ENCODE data around the gene ZNF511. TPM values are rescaled to one million over a fixed set of nuclear protein-coding genes. Genes with fewer than 3 reads are reported as not detected.

ZNF511 gene
- total RNA-seq, 6 donors from 2014 or later: 12.6 to 44.2 (median 33.0) TPM

DNA sequence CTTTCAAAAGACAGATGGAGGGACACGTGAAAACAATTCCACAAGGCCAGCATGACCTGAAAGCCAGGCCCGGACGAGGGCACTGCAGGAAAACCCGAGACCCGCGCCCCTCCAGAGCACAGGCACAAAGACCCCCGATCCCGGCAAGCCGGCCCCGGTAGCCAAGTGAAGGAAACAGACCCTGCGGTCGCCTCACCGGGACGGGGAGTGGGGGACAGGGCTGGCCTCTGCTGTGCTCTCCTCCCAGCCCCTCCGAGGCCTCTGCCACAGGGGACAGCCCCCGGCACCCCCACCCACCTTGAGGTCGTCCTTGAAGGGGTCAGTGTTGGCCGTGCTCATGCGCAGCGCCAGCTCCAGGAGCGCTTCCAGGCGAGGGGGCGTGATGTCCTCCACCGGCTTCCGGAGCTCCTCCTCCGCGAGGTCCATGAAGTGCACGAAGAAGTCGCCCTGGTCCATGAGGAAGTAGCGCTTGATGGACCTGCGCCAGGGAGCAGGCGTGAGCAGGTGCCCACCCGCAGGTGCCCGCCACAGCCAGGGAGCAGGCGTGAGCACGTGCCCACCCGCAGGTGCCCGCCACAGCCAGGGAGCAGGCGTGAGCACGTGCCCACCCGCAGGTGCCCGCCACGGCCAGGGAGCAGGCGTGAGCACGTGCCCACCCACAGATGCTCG is 20.7 kb upstream of the ZNF511 start:
- peaks cover 27 to 88% (median 82%) of the 10 kb centered on the region in 4 donors for H3K36me3 ChIP-seq
- H3K4me3 ChIP-seq: no peak overlapping the region
- no peaks in the 10 kb centered on the region for H3K9me3 ChIP-seq
- H3K4me1 ChIP-seq: peaks cover 0 to 3% (median 0%) of the 10 kb centered on the region in 4 donors
- TF ChIP-seq EP300 (IDR thresholded peaks at IDR 0.05): no peak
- no peak for TF ChIP-seq POLR2AphosphoS5 (IDR thresholded peaks at IDR 0.05)
- no peak for TF ChIP-seq POLR2A (IDR thresholded peaks at IDR 0.05)
- TF ChIP-seq, protein P1, sequence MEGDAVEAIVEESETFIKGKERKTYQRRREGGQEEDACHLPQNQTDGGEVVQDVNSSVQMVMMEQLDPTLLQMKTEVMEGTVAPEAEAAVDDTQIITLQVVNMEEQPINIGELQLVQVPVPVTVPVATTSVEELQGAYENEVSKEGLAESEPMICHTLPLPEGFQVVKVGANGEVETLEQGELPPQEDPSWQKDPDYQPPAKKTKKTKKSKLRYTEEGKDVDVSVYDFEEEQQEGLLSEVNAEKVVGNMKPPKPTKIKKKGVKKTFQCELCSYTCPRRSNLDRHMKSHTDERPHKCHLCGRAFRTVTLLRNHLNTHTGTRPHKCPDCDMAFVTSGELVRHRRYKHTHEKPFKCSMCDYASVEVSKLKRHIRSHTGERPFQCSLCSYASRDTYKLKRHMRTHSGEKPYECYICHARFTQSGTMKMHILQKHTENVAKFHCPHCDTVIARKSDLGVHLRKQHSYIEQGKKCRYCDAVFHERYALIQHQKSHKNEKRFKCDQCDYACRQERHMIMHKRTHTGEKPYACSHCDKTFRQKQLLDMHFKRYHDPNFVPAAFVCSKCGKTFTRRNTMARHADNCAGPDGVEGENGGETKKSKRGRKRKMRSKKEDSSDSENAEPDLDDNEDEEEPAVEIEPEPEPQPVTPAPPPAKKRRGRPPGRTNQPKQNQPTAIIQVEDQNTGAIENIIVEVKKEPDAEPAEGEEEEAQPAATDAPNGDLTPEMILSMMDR (IDR thresholded peaks at IDR 0.05): no peak
- peak in 1 of 2 donors; percentile 66 for DNase-seq
- H3K27me3 ChIP-seq: no peaks in the 10 kb centered on the region
- ATAC-seq (ENCODE audit: low FRiP score in 2 of 2): peak in 1 of 2 donors; percentile 32
- no peak overlapping the region for H3K27ac ChIP-seq
- WGBS, 2 donors: 93 to 95% methylated on average over 10 to 46 of the region's 46 CpGs

DNA sequence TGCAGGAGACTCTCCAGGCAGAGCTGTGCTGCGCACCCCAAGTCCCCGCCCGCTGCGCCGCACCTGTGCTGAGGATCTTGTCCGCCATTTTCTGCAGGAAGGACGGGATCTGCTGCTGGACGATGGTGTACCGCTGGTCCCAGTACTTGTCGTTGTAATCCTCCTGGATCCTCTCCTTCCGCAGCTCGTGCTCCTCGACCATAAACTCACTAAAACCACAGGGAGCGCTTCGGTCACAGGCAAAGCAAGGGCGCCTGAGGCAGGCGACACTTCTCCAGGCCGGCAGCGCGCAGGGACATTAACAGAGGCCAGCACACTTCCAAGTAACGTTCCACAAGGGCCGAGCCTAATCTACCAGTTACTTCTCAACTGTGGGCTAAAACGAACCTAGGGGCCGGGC is 19.0 kb upstream of the ZNF511 start:
- H3K27me3 ChIP-seq: no peaks in the 10 kb centered on the region
- no peak overlapping the region for H3K27ac ChIP-seq
- H3K4me1 ChIP-seq: peaks cover 0 to 11% (median 4%) of the 10 kb centered on the region in 4 donors
- DNase-seq (peak in 1 of 2 donors; percentile 64), ATAC-seq (ENCODE audit: low FRiP score in 2 of 2) (no peak)
- H3K36me3 ChIP-seq: peaks cover 19 to 88% (median 80%) of the 10 kb centered on the region in 4 donors
- H3K4me3 ChIP-seq: no peak overlapping the region
- H3K9me3 ChIP-seq: no peaks in the 10 kb centered on the region
- WGBS, 2 donors: 95 to 97% methylated on average over 20 to 24 of the region's 24 CpGs
- TF ChIP-seq EP300 (IDR thresholded peaks at IDR 0.05) (no peak), POLR2AphosphoS5 (IDR thresholded peaks at IDR 0.05) (no peak)

DNA sequence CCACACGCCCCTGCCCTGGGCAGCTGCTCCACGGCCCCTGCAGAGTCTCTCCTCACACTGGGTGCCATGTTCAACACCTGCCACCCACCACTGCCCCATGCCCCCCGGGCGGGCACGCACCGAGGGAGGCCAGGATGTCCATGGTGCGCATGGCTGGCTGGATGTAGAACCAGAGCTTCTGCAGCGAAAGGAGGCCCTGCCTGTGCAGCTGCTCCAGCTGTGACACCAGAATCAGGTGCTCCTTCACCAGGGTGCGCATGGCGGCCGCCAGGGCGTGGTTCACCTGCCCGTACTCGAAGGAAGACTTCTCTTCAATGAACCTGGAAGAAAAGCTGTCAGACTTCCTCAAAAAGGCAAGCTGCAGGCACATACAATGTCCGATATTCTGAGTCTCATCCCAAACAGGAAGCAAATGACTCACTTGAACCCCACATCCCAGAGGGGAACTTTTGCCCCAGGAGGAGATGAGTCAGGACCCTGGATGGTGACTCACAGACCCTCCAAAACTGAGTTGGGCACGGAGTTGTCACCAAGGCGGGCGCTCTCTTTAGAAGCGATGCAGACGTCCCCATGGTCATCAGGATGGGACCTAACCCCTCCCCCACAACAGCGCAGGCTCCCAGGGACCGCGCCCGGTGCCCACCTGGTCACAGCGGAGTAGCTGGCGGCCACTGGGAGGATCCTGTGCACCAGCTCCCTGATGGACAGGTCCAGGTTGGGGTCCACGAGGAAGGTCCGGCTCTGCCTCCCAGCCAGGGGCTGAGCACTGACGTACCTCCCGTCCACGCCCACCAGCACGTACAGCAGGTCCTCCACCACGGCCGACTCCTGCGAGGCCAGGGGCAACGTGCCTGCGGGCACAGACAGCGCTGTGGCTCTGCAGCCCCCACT is 15.6 kb upstream of the ZNF511 start:
- Histone ChIP-seq H3K4me3 (no peak overlapping the region), H3K27me3 (no peaks in the 10 kb centered on the region), H3K27ac (peak overlapping the region in 3 of 4 donors; percentile 48 to 88 (median 60)), H3K36me3 (peaks cover 37 to 88% (median 85%) of the 10 kb centered on the region in 4 donors), H3K9me3 (no peaks in the 10 kb centered on the region), H3K4me1 (peaks cover 0 to 11% (median 4%) of the 10 kb centered on the region in 4 donors)
- DNase-seq: peak; percentile 73 to 80
- WGBS, 2 donors: 86 to 93% methylated on average over 15 to 34 of the region's 38 CpGs
- ATAC-seq (ENCODE audit: low FRiP score in 2 of 2): peak; percentile 6 to 41
- TF ChIP-seq, protein P1 (IDR thresholded peaks at IDR 0.05): no peak
- TF ChIP-seq EP300 (IDR thresholded peaks at IDR 0.05) (peak in 1 of 4 donors; percentile 19), POLR2A (IDR thresholded peaks at IDR 0.05) (peak in 1 of 4 donors; percentile 51), POLR2AphosphoS5 (IDR thresholded peaks at IDR 0.05) (no peak)

DNA sequence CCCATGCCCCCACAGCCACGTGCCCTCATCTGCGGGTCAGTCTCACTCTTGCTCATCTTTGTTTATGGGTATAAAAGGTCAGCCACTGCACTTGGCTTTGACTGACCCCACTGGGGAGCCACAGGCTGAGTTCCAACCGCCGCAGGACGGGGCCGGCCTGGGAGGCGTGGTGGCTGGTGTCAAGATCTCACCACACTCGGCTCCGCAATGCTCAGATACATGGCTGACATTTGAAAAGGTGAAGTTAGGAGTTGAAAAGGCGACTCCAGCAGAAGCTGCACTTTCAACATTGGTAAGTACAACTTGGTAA is 14.9 kb upstream of the ZNF511 start:
- H3K27ac ChIP-seq: peak overlapping the region in 3 of 4 donors; percentile 48 to 88 (median 60)
- DNase-seq (no peak), ATAC-seq (ENCODE audit: low FRiP score in 2 of 2) (no peak)
- 79 to 90% methylated on average over 10 of the region's 10 CpGs for WGBS, 2 donors
- TF ChIP-seq POLR2A (IDR thresholded peaks at IDR 0.05) (no peak), EP300 (IDR thresholded peaks at IDR 0.05) (no peak), POLR2AphosphoS5 (IDR thresholded peaks at IDR 0.05) (no peak)
- H3K4me1 ChIP-seq: peaks cover 0 to 11% (median 4%) of the 10 kb centered on the region in 4 donors
- peaks cover 40 to 88% (median 85%) of the 10 kb centered on the region in 4 donors for H3K36me3 ChIP-seq
- H3K27me3 ChIP-seq: no peaks in the 10 kb centered on the region
- no peaks in the 10 kb centered on the region for H3K9me3 ChIP-seq
- no peak overlapping the region for H3K4me3 ChIP-seq

DNA sequence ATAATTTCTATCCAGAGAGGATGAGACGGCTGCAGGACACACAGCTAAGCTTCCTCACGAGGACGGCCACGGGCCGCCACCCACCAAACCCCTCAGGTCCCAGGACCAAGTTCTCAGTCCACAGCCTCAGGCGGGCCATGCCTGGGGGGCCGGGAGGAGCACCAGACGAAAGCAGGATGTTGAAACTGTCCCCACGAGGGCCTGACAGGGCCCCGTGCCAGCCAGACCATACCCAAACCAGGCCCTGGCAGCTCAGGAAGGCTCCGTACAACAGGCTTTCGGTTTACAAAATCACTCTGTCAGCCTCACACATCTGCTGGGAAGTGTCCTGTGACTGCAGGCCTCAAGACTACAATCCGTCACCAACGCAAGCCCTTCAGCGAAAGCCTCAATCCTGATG is 14.5 kb upstream of the ZNF511 start:
- peaks cover 43 to 88% (median 85%) of the 10 kb centered on the region in 4 donors for H3K36me3 ChIP-seq
- H3K4me3 ChIP-seq: no peak overlapping the region
- TF ChIP-seq POLR2A (IDR thresholded peaks at IDR 0.05): peak in 1 of 4 donors; percentile 37
- TF ChIP-seq, protein P1 (IDR thresholded peaks at IDR 0.05): no peak
- TF ChIP-seq POLR2AphosphoS5 (IDR thresholded peaks at IDR 0.05): peak in 1 of 2 donors; percentile 27
- TF ChIP-seq EP300 (IDR thresholded peaks at IDR 0.05): peak in 2 of 4 donors; percentile 45 to 57
- no peaks in the 10 kb centered on the region for H3K9me3 ChIP-seq
- 79 to 81% methylated on average over 12 to 15 of the region's 15 CpGs for WGBS, 2 donors
- no peaks in the 10 kb centered on the region for H3K27me3 ChIP-seq
- H3K4me1 ChIP-seq: peaks cover 0 to 11% (median 4%) of the 10 kb centered on the region in 4 donors
- DNase-seq (peak; percentile 64 to 75), ATAC-seq (ENCODE audit: low FRiP score in 2 of 2) (peak in 1 of 2 donors; percentile 32)
- H3K27ac ChIP-seq: peak overlapping the region in 3 of 4 donors; percentile 48 to 88 (median 60)

Measured in upper lobe of left lung (tissue), 6 donors.